Measurements from ENCODE around the gene MXRA7. TPM values are rescaled to one million over a fixed set of nuclear protein-coding genes. Genes with fewer than 3 reads are reported as not detected.
A peak's percentile ranks its signal among the peaks of the same experiment; 100 is the strongest.
"Not testable (repeated sequence)": the region's sequence is repeated elsewhere in the genome, so short reads cannot be mapped to it uniquely, and the experiment has no call there.

The MXRA7 gene
- total RNA-seq, 4 donors from 2014 or later, result 362 to 576 (median 421) TPM

- intact Hi-C loops (cut with DNase I), result no loop called here
- H3K4me1 ChIP-seq, result peaks cover 9 to 15% of the 10 kb centered on the region in 2 donors
- no peak overlapping the region for H3K27ac ChIP-seq
- TF ChIP-seq POLR2A (IDR thresholded peaks at IDR 0.05) (no peak), CTCF (IDR thresholded peaks at IDR 0.05) (no peak)
- no peaks in the 10 kb centered on the region for H3K27me3 ChIP-seq
- H3K9me3 ChIP-seq, result no peaks in the 10 kb centered on the region
- WGBS, 2 donors, result 96 to 97% methylated on average over 5 of the region's 5 CpGs
- DNase-seq, result no peak
- H3K4me3 ChIP-seq (replicated peaks in 1 of 3), result no peak overlapping the region
- H3K36me3 ChIP-seq, result no peaks in the 10 kb centered on the region
Observed at GRCh38 chr17:76642032-76642561, 68.7 kb downstream of the MXRA7 start.

- Histone ChIP-seq H3K4me3 (replicated peaks in 1 of 3) (no peak overlapping the region), H3K27me3 (no peaks in the 10 kb centered on the region), H3K4me1 (peaks cover 9 to 15% of the 10 kb centered on the region in 2 donors), H3K9me3 (no peaks in the 10 kb centered on the region), H3K36me3 (no peaks in the 10 kb centered on the region), H3K27ac (no peak overlapping the region)
- intact Hi-C loops (cut with DNase I), result no loop called here
- DNase-seq, result no peak
- no peak for TF ChIP-seq CTCF (IDR thresholded peaks at IDR 0.05)
- no peak for TF ChIP-seq POLR2A (IDR thresholded peaks at IDR 0.05)
- WGBS, 2 donors, result 34 to 41% methylated on average over 3 of the region's 3 CpGs
Observed at GRCh38 chr17:76641501-76641900, 69.3 kb downstream of the MXRA7 start.

- DNase-seq, result no peak
- TF ChIP-seq CTCF (IDR thresholded peaks at IDR 0.05), result no peak
- TF ChIP-seq POLR2A (IDR thresholded peaks at IDR 0.05), result no peak
- Histone ChIP-seq H3K4me1 (peaks cover 9 to 15% of the 10 kb centered on the region in 2 donors), H3K9me3 (no peaks in the 10 kb centered on the region), H3K27me3 (no peaks in the 10 kb centered on the region), H3K27ac (peak overlapping the region in 1 of 3 donors; percentile 63), H3K36me3 (no peaks in the 10 kb centered on the region), H3K4me3 (replicated peaks in 1 of 3) (no peak overlapping the region)
- intact Hi-C loops (cut with DNase I), result no loop called here
- WGBS, 2 donors, result 80 to 89% methylated on average over 6 of the region's 6 CpGs
Observed at GRCh38 chr17:76640550-76641380, 70.0 kb downstream of the MXRA7 start.

- DNase-seq, result no peak
- Histone ChIP-seq H3K4me3 (replicated peaks in 1 of 3) (no peak overlapping the region), H3K4me1 (peaks cover 9 to 12% of the 10 kb centered on the region in 2 donors), H3K9me3 (no peaks in the 10 kb centered on the region), H3K27ac (no peak overlapping the region), H3K27me3 (no peaks in the 10 kb centered on the region), H3K36me3 (no peaks in the 10 kb centered on the region)
- TF ChIP-seq CTCF (IDR thresholded peaks at IDR 0.05) (no peak), POLR2A (IDR thresholded peaks at IDR 0.05) (no peak)
- intact Hi-C loops (cut with DNase I), result no loop called here
- 92 to 95% methylated on average over 10 of the region's 10 CpGs for WGBS, 2 donors
Observed at GRCh38 chr17:76638263-76638662, 72.5 kb downstream of the MXRA7 start.

- H3K27me3 ChIP-seq; intact Hi-C loops (cut with DNase I); DNase-seq; H3K27ac ChIP-seq; H3K36me3 ChIP-seq; H3K4me3 ChIP-seq (replicated peaks in 1 of 3); H3K9me3 ChIP-seq: not testable (repeated sequence)
- H3K4me1 ChIP-seq, result peaks cover 8 to 21% of the 10 kb centered on the region in 2 donors
- 81 to 86% methylated on average over 22 to 25 of the region's 27 CpGs for WGBS, 2 donors
Observed at GRCh38 chr17:76636486-76637206, 74.1 kb downstream of the MXRA7 start.
